Upper lobe of left lung (tissue), 6 donors: ENCODE data around the gene TARS3. TPM values are rescaled to one million over a fixed set of nuclear protein-coding genes. Genes with fewer than 3 reads are reported as not detected.

Experiments used
- ATAC-seq, 2 donors: fragments of 200-7000 bp; cut with Tn5 transposase; one replicate each; pipeline ENCODE4 v1.9.1; 2022; ENCODE audit warnings: mild to moderate bottlenecking in 2 of 2, moderate library complexity in 2 of 2; ENCODE audit not compliant: low FRiP score in 2 of 2
- DNase-seq, 2 donors: peaks; one replicate each; pipeline ENCODE4 v3.0.0-alpha.2; 2019 to 2020
- H3K27ac ChIP-seq, 4 donors: fragments of 200-600 bp; sonication (generic); one replicate each; pipeline ENCODE4 v1.5.1; 2016 to 2019
- H3K27me3 ChIP-seq, 4 donors: fragments of 200-600 bp; sonication (generic); one replicate each; pipeline ENCODE4 v1.5.1; 2017 to 2019
- H3K36me3 ChIP-seq, 4 donors: fragments of 200-600 bp; sonication (generic); one replicate each; pipeline ENCODE4 v1.5.1; 2016 to 2019
- H3K4me1 ChIP-seq, 4 donors: fragments of 200-600 bp; sonication (generic); one replicate each; pipeline ENCODE4 v1.5.1; 2018 to 2019
- H3K4me3 ChIP-seq, 4 donors: fragments of 200-600 bp; sonication (generic); one replicate each; pipeline ENCODE4 v1.5.1; 2017 to 2019; ENCODE audit warnings: mild to moderate bottlenecking in 2 of 4, moderate library complexity in 1 of 4
- H3K9me3 ChIP-seq, 4 donors: fragments of 200-600 bp; sonication (generic); one replicate each; pipeline ENCODE4 v1.5.1; 2018 to 2019
- EP300 ChIP-seq, 4 donors: sonication (generic); formaldehyde crosslinking; IDR thresholded peaks; one replicate each; pipeline ENCODE4 v1.5.1; 2017; ENCODE audit warnings: antibody characterized with exemption in 4 of 4, control low read depth in 2 of 4
- POLR2A ChIP-seq, 4 donors: fragments of 450-650 bp; IDR thresholded peaks; one replicate each; pipeline ENCODE4 v1.5.1; 2016 to 2017; ENCODE audit warnings: antibody characterized with exemption in 4 of 4, mild to moderate bottlenecking in 2 of 4
- POLR2AphosphoS5 ChIP-seq, 2 donors: sonication (generic); formaldehyde crosslinking; IDR thresholded peaks; one replicate each; pipeline ENCODE4 v1.5.1; 2017; ENCODE audit warnings: antibody characterized with exemption in 2 of 2
- WGBS, 2 donors: methylation state at CpG; one replicate each; pipeline ENCODE4 v1.1.5; 2017 to 2018; 5-methylcytosine and 5-hydroxymethylcytosine counted together
- total RNA-seq, 6 donors: library from RNA; depleted of rRNA in 4 of 6; stranded (reverse); fragments of >200 nt in 4 of 6; gene quantifications; one replicate each; pipeline versions ENCODE4 v1.1.0 to v1.2.1, GENCODE V29; 2016 to 2021
- TF ChIP-seq, protein P1 (sequence below), 6 experiments: fragments of 450-650 bp in 4 of 6; fragments of 200-600 bp in 2 of 6; sonication (generic) in 2 of 6; IDR thresholded peaks; one replicate each; pipeline ENCODE4 v1.5.1; 2016 to 2019; ENCODE audit warnings: antibody characterized with exemption in 6 of 6
- donor health status: DM: no; HTN: no; CAD: no; lungs with moderate emphysema.
- donor health status: DM: no; HTN: yes; CAD: no; lungs with severe emphysema.

Gene TARS3
- total RNA-seq, 6 donors from 2014 or later = 8.7 to 45.1 (median 13.9) TPM

GRCh38 chr15:101611580-101612299, 112.5 kb downstream of the TARS3 start:
- WGBS, 2 donors = 88 to 89% methylated on average over 7 to 10 of the region's 10 CpGs
- H3K36me3 ChIP-seq = no peaks in the 10 kb centered on the region

GRCh38 chr15:101611007-101611406, 113.3 kb downstream of the TARS3 start:
- ATAC-seq (no peak), DNase-seq (no peak)
- no peak overlapping the region for H3K4me3 ChIP-seq
- H3K9me3 ChIP-seq = no peaks in the 10 kb centered on the region
- 85 to 88% methylated on average over 14 to 15 of the region's 15 CpGs for WGBS, 2 donors
- H3K4me1 ChIP-seq = peaks cover 2 to 5% (median 3%) of the 10 kb centered on the region in 4 donors
- TF ChIP-seq EP300 (IDR thresholded peaks at IDR 0.05) (no peak), POLR2AphosphoS5 (IDR thresholded peaks at IDR 0.05) (no peak), POLR2A (IDR thresholded peaks at IDR 0.05) (no peak)
- TF ChIP-seq, protein P1, sequence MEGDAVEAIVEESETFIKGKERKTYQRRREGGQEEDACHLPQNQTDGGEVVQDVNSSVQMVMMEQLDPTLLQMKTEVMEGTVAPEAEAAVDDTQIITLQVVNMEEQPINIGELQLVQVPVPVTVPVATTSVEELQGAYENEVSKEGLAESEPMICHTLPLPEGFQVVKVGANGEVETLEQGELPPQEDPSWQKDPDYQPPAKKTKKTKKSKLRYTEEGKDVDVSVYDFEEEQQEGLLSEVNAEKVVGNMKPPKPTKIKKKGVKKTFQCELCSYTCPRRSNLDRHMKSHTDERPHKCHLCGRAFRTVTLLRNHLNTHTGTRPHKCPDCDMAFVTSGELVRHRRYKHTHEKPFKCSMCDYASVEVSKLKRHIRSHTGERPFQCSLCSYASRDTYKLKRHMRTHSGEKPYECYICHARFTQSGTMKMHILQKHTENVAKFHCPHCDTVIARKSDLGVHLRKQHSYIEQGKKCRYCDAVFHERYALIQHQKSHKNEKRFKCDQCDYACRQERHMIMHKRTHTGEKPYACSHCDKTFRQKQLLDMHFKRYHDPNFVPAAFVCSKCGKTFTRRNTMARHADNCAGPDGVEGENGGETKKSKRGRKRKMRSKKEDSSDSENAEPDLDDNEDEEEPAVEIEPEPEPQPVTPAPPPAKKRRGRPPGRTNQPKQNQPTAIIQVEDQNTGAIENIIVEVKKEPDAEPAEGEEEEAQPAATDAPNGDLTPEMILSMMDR (IDR thresholded peaks at IDR 0.05) = no peak
- no peak overlapping the region for H3K27ac ChIP-seq
- no peaks in the 10 kb centered on the region for H3K27me3 ChIP-seq
- H3K36me3 ChIP-seq = no peaks in the 10 kb centered on the region

More at GRCh38 chr15:101611580-101612299, 112.5 kb downstream of the TARS3 start:
- no peak overlapping the region for H3K4me3 ChIP-seq
- H3K27ac ChIP-seq = no peak overlapping the region
- peaks cover 4 to 12% (median 6%) of the 10 kb centered on the region in 4 donors for H3K4me1 ChIP-seq
- ATAC-seq (no peak), DNase-seq (peak in 1 of 2 donors; percentile 39)
- H3K9me3 ChIP-seq = no peaks in the 10 kb centered on the region
- H3K27me3 ChIP-seq = no peaks in the 10 kb centered on the region
- TF ChIP-seq POLR2AphosphoS5 (IDR thresholded peaks at IDR 0.05) (no peak), POLR2A (IDR thresholded peaks at IDR 0.05) (no peak), EP300 (IDR thresholded peaks at IDR 0.05) (no peak)
- TF ChIP-seq, protein P1 (IDR thresholded peaks at IDR 0.05) = no peak

- 91 to 93% methylated on average over 8 of the region's 8 CpGs for WGBS, 2 donors
- ATAC-seq (no peak), DNase-seq (no peak)
- Histone ChIP-seq H3K27me3 (no peaks in the 10 kb centered on the region), H3K4me1 (peaks cover 0 to under 1% (median 0%) of the 10 kb centered on the region in 4 donors), H3K36me3 (no peaks in the 10 kb centered on the region), H3K9me3 (no peaks in the 10 kb centered on the region), H3K27ac (no peak overlapping the region), H3K4me3 (no peak overlapping the region)
- no peak for TF ChIP-seq EP300 (IDR thresholded peaks at IDR 0.05)
- TF ChIP-seq, protein P1 (IDR thresholded peaks at IDR 0.05) = no peak
- no peak for TF ChIP-seq POLR2AphosphoS5 (IDR thresholded peaks at IDR 0.05)
Observed at GRCh38 chr15:101610611-101611000, 113.7 kb downstream of the TARS3 start.

DNA sequence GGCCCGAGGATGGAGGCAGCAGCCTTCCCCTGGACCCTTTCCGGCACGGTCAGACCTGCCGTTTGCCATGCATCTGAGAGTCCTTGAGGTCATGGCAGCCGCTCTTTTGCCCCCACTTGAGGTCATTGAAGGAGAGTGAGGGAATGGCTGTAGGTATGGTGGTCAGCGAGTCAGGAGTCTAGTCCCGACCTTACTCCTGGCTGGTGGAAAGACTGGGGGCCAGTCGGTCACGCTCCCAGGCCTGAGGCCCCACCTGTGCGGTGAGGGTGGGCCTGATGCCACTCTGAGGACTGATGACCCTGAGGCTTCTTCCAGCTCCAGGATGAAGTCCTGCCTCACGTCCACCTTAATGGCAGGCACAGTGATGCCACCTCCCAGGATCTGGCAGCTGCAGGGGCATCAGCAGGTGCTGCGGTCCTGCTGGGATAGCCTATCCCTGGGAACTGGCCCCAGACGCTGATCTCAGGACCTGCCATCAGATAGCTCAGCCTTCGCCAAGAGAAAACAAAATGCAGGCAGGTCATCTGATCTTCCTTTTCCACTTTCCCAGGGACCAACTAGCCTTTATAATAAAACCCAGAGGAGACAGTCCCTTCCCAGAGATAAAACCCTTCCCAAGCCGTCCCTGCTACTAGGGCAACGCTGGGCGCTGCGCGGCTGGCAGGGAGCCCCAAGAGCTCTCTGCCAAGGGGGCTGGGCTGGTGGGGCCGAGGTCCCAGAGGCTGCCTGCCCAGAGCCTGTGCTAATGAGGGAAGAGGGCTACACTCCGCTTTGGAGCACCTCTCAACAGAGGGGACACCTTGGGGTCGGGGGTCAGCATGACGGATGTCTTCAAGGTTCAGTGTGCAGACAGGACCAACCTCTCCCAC, 114.3 kb downstream of the TARS3 start:
- Histone ChIP-seq H3K36me3 (no peaks in the 10 kb centered on the region), H3K27me3 (no peaks in the 10 kb centered on the region), H3K4me1 (no peaks in the 10 kb centered on the region), H3K27ac (no peak overlapping the region), H3K4me3 (no peak overlapping the region), H3K9me3 (no peaks in the 10 kb centered on the region)
- ATAC-seq = no peak
- TF ChIP-seq, protein P1 (IDR thresholded peaks at IDR 0.05) = no peak
- no peak for TF ChIP-seq POLR2A (IDR thresholded peaks at IDR 0.05)
- no peak for TF ChIP-seq POLR2AphosphoS5 (IDR thresholded peaks at IDR 0.05)
- TF ChIP-seq EP300 (IDR thresholded peaks at IDR 0.05) = no peak
- WGBS, 2 donors = 83 to 87% methylated on average over 17 to 23 of the region's 23 CpGs
- DNase-seq = peak in 1 of 2 donors; percentile 47
